ENCODE measurements around the gene UBE3C. TPM values are rescaled to one million over a fixed set of nuclear protein-coding genes. Genes with fewer than 3 reads are reported as not detected.

The UBE3C gene
- total and polyA plus RNA-seq, 8 donors, result 13.5 to 162 (median 64.8) TPM

- peak; percentile 67 to 85 for DNase-seq
- TF ChIP-seq CTCF (IDR thresholded peaks at IDR 0.05) (no peak), POLR2AphosphoS5 (IDR thresholded peaks at IDR 0.05) (peak in 1 of 3 donors; percentile 50)
- H3K27me3 ChIP-seq, result no peaks in the 10 kb centered on the region
- peaks cover 19 to 62% (median 43%) of the 10 kb centered on the region in 4 donors for H3K4me1 ChIP-seq
- intact Hi-C loops (cut with DNase I; ENCODE audit: low total_unique reads), result no loop called here
- 0 to 2% (median 1%) methylated on average over 15 to 74 of the region's 74 CpGs for WGBS, 5 donors
- H3K27ac ChIP-seq, result peak overlapping the region; percentile 92 to 95 (median 93)
- H3K36me3 ChIP-seq, result peaks cover 0 to 31% (median 21%) of the 10 kb centered on the region in 4 donors
- no peaks in the 10 kb centered on the region for H3K9me3 ChIP-seq
- H3K4me3 ChIP-seq, result peak overlapping the region; percentile 70 to 91 (median 90)
Measured at GRCh38 chr7:157139111-157139809, 534 bp downstream of the UBE3C start.

- 14 to 30% (median 24%) methylated on average over 19 of the region's 19 CpGs for WGBS, 5 donors
- Histone ChIP-seq H3K9me3 (no peaks in the 10 kb centered on the region), H3K4me3 (peak overlapping the region; percentile 70 to 91 (median 90)), H3K27me3 (no peaks in the 10 kb centered on the region), H3K36me3 (peaks cover 0 to 32% (median 22%) of the 10 kb centered on the region in 4 donors), H3K4me1 (peaks cover 19 to 64% (median 46%) of the 10 kb centered on the region in 4 donors), H3K27ac (peak overlapping the region; percentile 92 to 95 (median 93))
- intact Hi-C loops (cut with DNase I; ENCODE audit: low total_unique reads), result no loop called here
- TF ChIP-seq POLR2A (IDR thresholded peaks at IDR 0.05) (no peak), EP300 (IDR thresholded peaks at IDR 0.05) (no peak), CTCF (IDR thresholded peaks at IDR 0.05) (no peak), POLR2AphosphoS5 (IDR thresholded peaks at IDR 0.05) (no peak)
- DNase-seq, result no peak
Measured at GRCh38 chr7:157139810-157140510, 1.2 kb downstream of the UBE3C start.

DNA sequence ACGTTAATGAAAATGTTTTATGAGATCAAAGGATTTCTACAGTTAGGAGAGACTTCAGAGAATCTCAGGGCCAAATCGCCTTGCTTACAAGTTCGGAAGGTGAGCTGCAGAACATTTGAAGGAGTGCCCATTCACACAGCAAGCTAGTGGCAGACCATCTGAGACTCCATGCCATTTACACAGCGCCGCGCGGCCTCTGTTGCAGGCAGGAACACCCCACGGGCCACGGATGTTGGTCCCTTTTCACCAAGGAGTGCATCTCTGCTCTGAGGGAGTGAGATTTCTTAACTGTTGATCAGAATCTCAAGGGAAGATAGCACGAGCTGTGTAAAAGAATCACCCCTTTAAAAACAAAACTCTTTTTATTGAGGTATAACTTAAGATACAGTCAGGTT lies 1.8 kb downstream of the UBE3C start:
- Histone ChIP-seq H3K27me3 (no peaks in the 10 kb centered on the region), H3K4me1 (peaks cover 19 to 70% (median 47%) of the 10 kb centered on the region in 4 donors), H3K36me3 (peaks cover 0 to 32% (median 24%) of the 10 kb centered on the region in 4 donors), H3K4me3 (peak overlapping the region in 2 of 4 donors; percentile 90 to 91), H3K9me3 (no peaks in the 10 kb centered on the region), H3K27ac (peak overlapping the region in 1 of 5 donors; percentile 92)
- intact Hi-C loops (cut with DNase I; ENCODE audit: low total_unique reads), result no loop called here
- 72 to 84% (median 78%) methylated on average over 10 of the region's 10 CpGs for WGBS, 5 donors
- TF ChIP-seq POLR2A (IDR thresholded peaks at IDR 0.05) (no peak), POLR2AphosphoS5 (IDR thresholded peaks at IDR 0.05) (no peak), CTCF (IDR thresholded peaks at IDR 0.05) (no peak), EP300 (IDR thresholded peaks at IDR 0.05) (no peak)
- DNase-seq, result no peak

DNA sequence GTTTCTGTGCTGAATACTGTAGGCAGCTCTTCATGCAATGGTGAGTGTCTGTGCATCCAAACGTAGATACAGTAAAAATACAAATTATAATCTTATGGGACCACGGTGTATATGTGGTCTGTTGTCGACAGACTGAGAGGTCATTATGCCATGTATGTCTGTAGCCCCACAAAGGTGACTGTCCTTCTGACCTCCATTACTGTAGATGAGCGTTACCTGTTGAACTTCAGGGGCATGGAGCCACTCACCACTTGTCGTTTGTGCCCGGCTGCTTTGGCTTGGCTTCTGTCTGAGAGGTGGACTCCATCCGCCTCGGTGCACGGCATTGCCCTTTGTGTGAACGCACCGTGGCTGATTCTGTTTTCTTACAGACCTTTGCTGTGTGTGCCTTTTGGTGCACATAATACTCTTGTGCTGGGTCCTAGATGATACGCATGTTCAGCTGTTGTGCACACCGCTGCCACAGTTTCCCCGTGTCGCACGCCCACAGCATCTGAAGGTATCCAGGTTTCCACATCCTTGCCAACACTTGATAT lies 2.9 kb downstream of the UBE3C start:
- Histone ChIP-seq H3K27ac (no peak overlapping the region), H3K4me3 (no peak overlapping the region), H3K27me3 (no peaks in the 10 kb centered on the region), H3K36me3 (peaks cover 0 to 36% (median 24%) of the 10 kb centered on the region in 4 donors), H3K4me1 (peaks cover 19 to 66% (median 44%) of the 10 kb centered on the region in 4 donors), H3K9me3 (no peaks in the 10 kb centered on the region)
- no peak for TF ChIP-seq POLR2A (IDR thresholded peaks at IDR 0.05)
- TF ChIP-seq CTCF (IDR thresholded peaks at IDR 0.05), result no peak
- no peak for TF ChIP-seq POLR2AphosphoS5 (IDR thresholded peaks at IDR 0.05)
- no peak for TF ChIP-seq EP300 (IDR thresholded peaks at IDR 0.05)
- WGBS, 5 donors, result 89 to 97% (median 96%) methylated on average over 15 to 16 of the region's 16 CpGs
- intact Hi-C loops (cut with DNase I; ENCODE audit: low total_unique reads), result no loop called here
- no peak for DNase-seq
